Pons (tissue), 1 donor: ENCODE measurements around the gene SLC35G4.
"Not testable (repeated sequence)": the region's sequence is repeated elsewhere in the genome, so short reads cannot be mapped to it uniquely, and the experiment has no call there.

Experiments
- DNase-seq: peaks from one replicate; pipeline ENCODE4 v3.0.0-alpha.2; 2016; ENCODE audit warnings: low spot score

Gene SLC35G4

GRCh38 chr18:11614042-11614441 lies 4.6 kb downstream of the SLC35G4 start:
- not testable (repeated sequence) for DNase-seq

- DNase-seq = not testable (repeated sequence)
Measured at GRCh38 chr18:11614981-11615380, 5.6 kb downstream of the SLC35G4 start.

DNA sequence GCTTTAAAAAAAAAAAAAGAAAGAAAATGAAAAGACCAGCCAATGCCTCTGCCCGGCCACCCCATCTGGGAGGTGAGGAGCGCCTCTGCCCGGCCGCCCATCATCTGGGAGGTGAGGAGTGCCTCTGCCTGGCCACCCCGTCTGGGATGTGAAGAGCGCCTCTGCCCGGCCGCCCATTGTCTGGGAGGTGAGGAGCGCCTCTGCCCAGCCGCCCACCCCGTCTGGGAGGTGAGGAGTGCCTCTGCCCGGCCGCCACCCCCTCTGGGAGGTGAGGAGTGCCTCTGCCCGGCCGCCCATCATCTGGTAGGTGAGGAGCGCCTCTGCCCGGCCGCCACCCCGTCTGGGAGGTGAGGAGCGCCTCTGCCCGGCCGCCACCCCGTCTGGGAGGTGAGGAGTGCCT lies 37.9 kb downstream of the SLC35G4 start:
- not testable (repeated sequence) for DNase-seq

- not testable (repeated sequence) for DNase-seq
Measured at GRCh38 chr18:11647804-11648203, 38.4 kb downstream of the SLC35G4 start.

GRCh38 chr18:11649839-11650238 lies 40.4 kb downstream of the SLC35G4 start:
- DNase-seq = no peak

DNA sequence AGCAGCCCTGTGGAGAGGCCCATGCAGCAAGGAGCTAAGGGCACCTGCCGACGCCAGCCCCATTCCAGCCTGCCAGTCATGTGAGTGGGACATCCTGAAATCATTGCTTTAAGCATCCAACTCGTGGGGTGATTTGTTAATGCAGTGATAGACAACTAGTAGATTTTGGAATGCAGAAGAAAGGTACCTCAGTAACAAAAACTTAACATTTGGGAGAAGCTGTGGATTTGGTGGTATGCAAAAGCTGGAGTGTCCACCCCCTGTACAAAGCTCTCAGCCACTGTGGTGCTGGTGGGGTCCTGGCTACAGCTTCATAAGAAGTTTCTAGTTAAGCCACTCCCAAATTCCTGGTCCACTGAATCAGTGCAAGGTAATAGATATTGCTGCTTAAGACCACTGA lies 42.5 kb downstream of the SLC35G4 start:
- no peak for DNase-seq

DNA sequence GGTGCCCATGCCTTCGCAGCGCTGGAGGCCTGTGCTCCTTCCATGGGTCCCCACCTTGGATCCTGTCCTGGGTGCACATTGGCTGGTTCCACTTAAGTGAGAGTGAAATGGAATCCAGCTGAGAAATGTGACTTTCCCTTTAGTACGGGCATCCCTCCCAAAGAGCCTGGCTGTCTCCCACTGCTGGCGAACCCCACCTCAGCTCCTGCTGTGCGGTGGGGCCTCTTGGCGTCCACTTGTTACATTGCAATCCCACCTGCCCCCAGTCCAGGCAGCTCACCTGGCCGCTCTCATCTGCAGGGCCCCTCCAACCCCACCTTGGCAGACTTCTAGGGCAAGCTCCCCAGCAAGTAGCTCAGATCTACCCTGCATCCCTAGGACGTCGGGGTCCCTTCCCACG lies 44.1 kb downstream of the SLC35G4 start:
- DNase-seq = no peak

DNA sequence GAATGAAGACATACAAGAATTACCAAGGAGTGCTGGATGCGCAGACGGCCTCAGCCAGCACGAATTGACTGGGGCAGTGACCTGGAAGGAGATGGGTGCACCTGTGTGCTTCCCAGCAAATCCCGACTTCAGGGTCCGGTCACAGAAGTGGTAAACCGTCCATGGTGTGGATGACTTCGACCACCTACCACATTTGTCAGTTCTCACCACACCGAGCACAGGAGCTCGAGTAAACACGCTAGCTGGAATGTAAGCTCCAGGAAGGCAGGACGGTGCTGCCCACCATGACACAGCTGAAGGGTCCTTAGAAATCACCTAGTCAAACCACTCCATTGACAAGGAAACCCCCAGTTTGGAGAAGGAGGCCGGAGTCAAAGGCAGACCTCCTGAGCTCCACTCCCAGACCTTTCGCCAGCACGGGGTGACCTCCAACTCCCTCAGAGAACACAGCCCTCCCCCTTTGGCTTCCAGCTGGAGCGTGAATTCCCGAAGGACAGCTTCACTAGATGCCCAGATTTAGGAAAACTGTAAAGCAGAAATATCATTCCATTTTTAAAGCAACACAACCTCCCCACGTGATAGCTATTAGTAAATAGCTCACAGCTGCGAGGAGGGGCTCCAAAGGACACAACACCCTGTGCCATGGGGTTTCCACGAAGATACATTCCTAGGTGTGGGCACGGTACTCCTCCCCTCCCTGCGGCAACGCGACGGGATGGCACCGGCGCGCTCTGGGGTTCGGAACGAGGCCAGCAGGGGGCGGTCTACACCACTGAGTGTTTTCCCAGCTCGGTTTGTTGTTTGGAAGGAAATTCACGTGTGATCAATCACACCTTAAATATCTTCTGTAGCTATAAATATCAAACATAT lies 45.6 kb downstream of the SLC35G4 start:
- DNase-seq = peak; percentile 15

GRCh38 chr18:11655606-11655932 lies 46.2 kb downstream of the SLC35G4 start:
- no peak for DNase-seq

DNA sequence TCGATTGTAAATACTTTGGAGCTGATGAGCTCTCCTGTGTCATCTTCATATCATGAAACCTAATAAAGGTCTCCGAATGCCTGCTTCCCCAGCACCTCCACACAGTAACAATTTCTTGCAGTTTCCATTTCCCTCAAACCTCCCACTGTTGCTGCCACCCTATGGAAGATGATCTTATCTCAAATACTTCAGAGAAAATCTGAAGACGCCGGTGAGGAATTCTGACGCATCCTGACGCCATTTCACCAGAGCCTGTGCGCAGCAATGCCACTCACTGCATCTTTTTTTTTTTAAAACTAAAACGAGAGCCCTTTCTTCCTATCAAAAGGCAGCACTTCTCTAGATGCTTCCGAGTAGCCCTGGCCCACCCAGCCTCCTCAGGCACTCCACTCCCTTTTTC lies 47.8 kb downstream of the SLC35G4 start:
- no peak for DNase-seq

DNA sequence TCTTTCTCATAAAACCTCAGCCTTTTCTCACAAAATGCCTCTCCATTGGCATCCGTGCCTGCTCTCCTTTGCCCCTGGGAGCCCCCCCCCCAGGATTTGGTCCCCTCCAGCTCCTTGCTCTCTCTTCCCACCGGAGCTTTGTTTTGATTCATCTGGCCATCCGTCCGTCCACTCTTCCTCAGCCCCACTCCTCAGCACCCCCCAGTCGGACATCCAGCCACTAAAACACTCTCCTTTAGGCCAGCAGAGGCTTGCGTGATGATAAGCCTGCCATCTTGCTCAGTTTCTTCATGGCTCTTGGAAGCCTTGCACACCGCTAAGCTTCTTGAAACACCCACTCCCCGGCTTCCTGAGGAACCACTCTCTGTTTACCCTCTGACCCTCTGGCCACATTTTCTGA lies 48.2 kb downstream of the SLC35G4 start:
- no peak for DNase-seq

DNA sequence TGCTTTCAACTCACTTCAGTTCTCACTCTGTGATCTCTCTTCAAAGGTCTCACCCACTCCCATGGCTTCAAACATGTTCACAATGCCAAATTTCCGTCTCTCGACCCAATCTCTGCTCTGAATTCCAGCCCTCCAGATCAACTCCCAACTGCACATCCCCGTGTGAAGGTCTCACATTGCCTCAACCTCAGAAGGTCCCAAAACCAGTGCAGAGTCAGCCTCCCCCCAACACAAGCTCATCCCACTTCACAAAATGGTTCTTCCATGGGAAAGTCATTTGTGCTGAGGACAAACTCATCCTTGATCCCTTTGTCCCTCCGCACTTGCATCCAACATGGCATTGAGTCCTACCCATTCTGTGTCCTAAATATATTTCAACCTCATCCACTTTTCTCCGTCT lies 48.6 kb downstream of the SLC35G4 start:
- no peak for DNase-seq

DNA sequence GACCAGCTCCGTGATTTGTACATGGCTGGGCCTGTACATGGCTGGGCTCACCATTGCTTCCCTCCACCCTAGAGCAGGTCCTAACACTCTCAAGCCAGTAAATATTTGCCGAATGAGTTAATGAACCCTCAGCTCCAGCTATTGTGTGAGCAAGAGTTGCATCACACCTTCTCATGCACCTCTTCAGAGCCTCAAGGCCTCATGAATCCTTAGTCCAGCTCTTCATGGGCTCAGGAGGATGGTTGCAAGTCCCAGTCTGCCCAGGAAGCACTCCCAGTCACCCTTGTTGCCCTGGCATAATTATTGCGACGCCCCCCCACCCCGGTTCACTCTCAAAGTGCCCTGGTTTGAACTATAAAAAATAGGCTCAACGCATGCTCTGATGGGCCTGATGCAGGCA lies 49.6 kb downstream of the SLC35G4 start:
- DNase-seq = no peak
